ACC112 (cell line): ENCODE data around the gene CALD1.
A peak's percentile ranks its signal among the peaks of the same experiment; 100 is the strongest.

ENCODE experiments used
- H2AFZ ChIP-seq: fragments of 200-600 bp; sonication (generic); one replicate; pipeline ENCODE4 v1.6.0; 2017; ENCODE audit warnings: antibody characterized with exemption, low read length; ENCODE audit not compliant: unreplicated experiment
- H3K27ac ChIP-seq: fragments of 200-600 bp; sonication (generic); 2 replicates; pipeline ENCODE4 v1.5.1; 2014; ENCODE audit warnings: low read depth, mild to moderate bottlenecking, antibody characterized with exemption, low read length, moderate library complexity
- H3K27me3 ChIP-seq: fragments of 200-600 bp; sonication (generic); 2 replicates; pipeline ENCODE4 v1.6.1; 2014; ENCODE audit warnings: mild to moderate bottlenecking, antibody characterized with exemption, low read length, moderate library complexity, mixed read lengths; ENCODE audit not compliant: insufficient read depth
- H3K36me3 ChIP-seq: fragments of 200-600 bp; sonication (generic); 2 replicates; pipeline ENCODE4 v1.6.1; 2016; ENCODE audit warnings: mild to moderate bottlenecking, antibody characterized with exemption, low read length, moderate library complexity, mixed read lengths; ENCODE audit not compliant: insufficient read depth
- H3K4me1 ChIP-seq: fragments of 200-600 bp; sonication (generic); one replicate; pipeline ENCODE4 v1.6.1; 2016; ENCODE audit warnings: low read length, mixed read lengths; ENCODE audit not compliant: insufficient read depth, unreplicated experiment, control insufficient read depth
- H3K4me3 ChIP-seq: fragments of 200-600 bp; sonication (generic); 2 replicates; pipeline ENCODE4 v1.5.1; 2014; ENCODE audit warnings: mild to moderate bottlenecking, low read depth, low read length
- H3K79me2 ChIP-seq: fragments of 200-600 bp; sonication (generic); one replicate; pipeline ENCODE4 v1.6.0; 2016; ENCODE audit warnings: low read length; ENCODE audit not compliant: control insufficient read depth, unreplicated experiment, insufficient read depth

CALD1 gene

DNA sequence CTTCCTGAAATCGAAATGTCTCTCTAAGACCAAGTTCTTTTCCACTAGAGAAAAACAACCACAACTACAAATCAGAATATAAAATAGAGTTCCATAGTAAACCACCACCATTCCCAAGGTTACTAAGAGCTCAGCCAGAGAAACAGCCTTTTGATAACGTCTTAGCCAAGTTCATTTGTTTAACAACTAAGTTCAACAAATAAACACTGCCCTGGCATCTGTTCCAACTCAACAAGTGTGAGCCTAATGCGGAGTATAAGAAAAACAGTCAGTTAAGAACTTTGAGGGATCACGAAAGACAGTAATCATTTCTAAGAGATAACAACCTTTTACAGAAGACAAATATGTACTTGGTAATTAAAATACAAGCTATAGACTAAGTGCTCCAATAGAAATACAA lies 77.3 kb downstream of the CALD1 start:
- Histone ChIP-seq H3K36me3 (no peaks in the 10 kb centered on the region), H3K27me3 (no peaks in the 10 kb centered on the region), H2AFZ (peak overlapping the region; percentile 34), H3K4me3 (no peak overlapping the region), H3K4me1 (peaks cover 27% of the 10 kb centered on the region), H3K27ac (peak overlapping the region; percentile 18), H3K79me2 (peaks cover 20% of the 10 kb centered on the region)

DNA sequence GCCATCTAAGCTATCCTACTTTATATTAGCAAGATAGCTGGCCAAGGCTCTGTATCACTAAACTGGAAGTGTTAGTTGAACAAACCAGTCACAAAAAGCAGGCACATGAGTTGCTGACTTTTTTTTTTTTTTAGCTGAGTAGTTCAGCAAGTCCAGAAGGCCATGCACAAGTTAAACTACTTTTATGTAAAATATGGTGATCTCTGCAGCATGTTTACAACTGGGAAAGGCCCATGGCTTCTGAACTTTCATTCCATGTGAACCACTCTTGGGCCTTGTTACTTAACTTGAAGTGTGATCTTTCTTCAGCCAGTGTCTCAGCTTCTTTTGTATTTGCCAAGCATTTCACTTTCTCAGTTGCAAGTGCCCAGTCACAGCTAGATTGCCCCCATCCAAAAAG lies 78.5 kb downstream of the CALD1 start:
- H3K79me2 ChIP-seq, result peaks cover 25% of the 10 kb centered on the region
- H3K27ac ChIP-seq, result no peak overlapping the region
- no peaks in the 10 kb centered on the region for H3K36me3 ChIP-seq

DNA sequence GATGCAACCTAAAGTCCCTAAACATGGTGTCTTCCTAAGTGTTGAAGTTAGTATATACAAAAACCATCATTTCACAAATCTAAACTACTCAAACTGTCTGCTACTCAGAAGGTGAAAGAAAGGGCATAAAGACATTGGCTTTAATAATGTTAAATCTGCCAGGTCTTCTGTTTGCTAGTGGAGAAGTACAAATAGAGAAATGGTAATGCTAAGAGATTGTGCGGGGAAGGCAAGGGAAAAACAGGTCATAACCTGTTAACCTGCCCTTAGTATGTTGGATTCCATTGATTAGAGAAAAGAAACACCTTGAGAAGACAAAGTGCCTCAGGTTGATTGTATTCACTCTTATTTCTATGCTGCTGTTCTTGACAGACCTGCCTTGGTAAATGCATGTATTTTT lies 80.3 kb downstream of the CALD1 start:
- H3K27ac ChIP-seq, result no peak overlapping the region
- H2AFZ ChIP-seq, result no peak overlapping the region
- H3K36me3 ChIP-seq, result no peaks in the 10 kb centered on the region
- H3K4me1 ChIP-seq, result peaks cover 23% of the 10 kb centered on the region
- H3K4me3 ChIP-seq, result no peak overlapping the region
- H3K27me3 ChIP-seq, result no peaks in the 10 kb centered on the region
- H3K79me2 ChIP-seq, result peaks cover 29% of the 10 kb centered on the region

More for the DNA sequence above, 78.5 kb downstream of the CALD1 start:
- Histone ChIP-seq H3K27me3 (no peaks in the 10 kb centered on the region), H3K4me1 (peaks cover 27% of the 10 kb centered on the region), H3K4me3 (no peak overlapping the region), H2AFZ (no peak overlapping the region)

DNA sequence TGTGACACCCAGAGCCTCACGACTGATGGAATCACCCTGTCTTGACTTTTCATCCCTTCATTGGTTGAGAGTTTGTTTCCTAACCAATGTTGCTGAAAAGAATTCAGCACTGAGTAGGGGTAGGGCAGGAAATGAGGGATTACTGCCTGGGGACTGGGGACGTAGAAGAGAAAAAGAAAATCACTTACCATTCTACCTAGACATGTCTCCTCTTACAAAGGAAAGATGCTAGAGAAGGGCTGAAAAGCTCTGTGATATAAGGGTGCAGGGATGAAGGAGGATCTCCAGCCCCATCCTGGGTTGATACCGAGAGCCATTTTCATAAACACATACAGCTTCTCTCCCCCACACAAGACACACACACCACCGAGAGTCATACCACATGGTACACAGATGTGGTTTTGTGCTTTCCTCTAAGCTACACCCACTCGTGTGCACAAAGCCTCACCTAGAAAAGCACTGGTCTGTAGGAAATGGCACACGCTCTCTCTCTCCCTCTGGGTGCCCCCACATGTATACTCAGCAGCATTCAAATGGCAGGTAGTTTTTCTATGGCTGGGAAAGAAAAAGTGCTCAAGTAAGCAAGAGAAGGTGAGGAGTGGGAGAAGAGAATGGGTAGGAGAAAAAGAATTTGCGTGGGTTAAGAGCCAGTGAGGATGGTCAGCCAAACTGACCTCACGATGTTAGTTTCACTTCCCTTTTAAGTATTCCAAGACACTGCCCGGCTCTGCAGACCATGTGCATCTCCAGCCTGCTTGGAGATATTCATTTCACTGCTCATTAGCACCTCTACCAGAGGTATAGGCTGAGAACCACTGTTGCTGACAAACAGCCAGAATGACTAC lies 85.8 kb downstream of the CALD1 start:
- H3K27ac ChIP-seq, result peak overlapping the region; percentile 71
- H3K36me3 ChIP-seq, result peaks cover 18% of the 10 kb centered on the region
- H2AFZ ChIP-seq, result peak overlapping the region; percentile 7
- peaks cover 28% of the 10 kb centered on the region for H3K4me1 ChIP-seq
- H3K79me2 ChIP-seq, result peaks cover 23% of the 10 kb centered on the region
- no peaks in the 10 kb centered on the region for H3K27me3 ChIP-seq
- peak overlapping the region; percentile 77 for H3K4me3 ChIP-seq

DNA sequence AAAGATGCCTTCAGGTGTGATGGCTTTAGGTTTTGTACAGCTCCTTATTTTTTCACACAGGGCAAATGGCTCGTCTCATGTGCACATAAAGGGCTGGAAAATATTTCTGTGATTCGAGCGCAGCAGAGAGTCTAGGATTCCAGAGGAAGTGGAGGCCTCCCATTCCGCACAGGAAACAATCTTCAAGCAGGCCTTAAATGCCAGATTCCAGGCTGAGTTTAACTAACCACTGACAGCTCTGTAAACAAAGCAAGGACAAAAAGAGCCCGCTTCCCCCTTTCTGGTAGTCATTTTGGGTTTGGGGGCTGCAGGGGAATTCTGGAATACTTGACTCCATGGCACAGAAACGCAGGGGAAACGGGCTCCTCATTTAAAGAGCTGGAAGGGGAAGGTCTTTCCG lies 87.2 kb downstream of the CALD1 start:
- Histone ChIP-seq H3K27ac (peak overlapping the region; percentile 71), H3K4me3 (peak overlapping the region; percentile 77), H3K27me3 (no peaks in the 10 kb centered on the region), H3K36me3 (peaks cover 18% of the 10 kb centered on the region), H3K4me1 (peaks cover 28% of the 10 kb centered on the region), H3K79me2 (peaks cover 21% of the 10 kb centered on the region), H2AFZ (peak overlapping the region; percentile 29)

DNA sequence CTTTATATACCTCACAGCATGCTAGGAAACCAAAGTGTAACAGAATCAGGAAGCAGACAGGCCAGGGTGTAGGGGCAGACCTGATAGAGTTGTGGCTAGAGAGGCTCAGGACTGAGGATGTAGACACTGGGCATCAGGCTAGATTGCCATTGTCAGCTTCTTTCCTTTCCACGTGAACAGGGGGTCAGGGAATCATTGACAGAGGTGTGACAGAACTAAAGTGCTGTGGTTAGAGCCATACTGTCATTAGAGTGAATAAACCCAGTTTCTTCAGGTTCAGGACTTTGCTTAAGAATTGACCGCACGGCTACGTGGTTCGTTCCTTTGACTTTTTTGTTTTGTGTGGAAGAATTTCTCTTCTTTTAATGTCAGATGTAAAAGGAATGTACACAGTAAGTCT lies 90.7 kb downstream of the CALD1 start:
- Histone ChIP-seq H3K36me3 (peaks cover 18% of the 10 kb centered on the region), H3K27ac (no peak overlapping the region)

DNA sequence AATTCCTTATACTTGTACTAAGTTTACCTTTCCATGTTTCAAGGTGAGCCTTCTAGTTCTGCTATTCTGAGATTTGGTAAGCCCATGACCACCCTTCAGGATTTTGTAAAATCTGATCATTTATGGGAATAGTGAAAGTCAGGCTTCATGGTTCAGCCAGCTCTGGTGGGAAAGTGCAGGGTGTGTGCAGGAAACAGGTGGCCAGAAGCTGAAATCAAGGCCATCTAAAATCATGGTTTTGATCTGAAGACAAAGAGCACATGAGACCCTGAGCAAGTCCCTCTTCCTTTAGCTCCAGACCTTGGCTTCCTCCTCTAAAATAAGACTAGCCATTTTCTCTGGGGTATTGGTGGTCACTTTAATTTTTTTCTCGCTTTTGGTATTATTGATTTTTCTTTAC lies 91.3 kb downstream of the CALD1 start:
- Histone ChIP-seq H3K4me1 (peaks cover 40% of the 10 kb centered on the region), H3K4me3 (no peak overlapping the region), H3K27me3 (no peaks in the 10 kb centered on the region), H3K27ac (no peak overlapping the region), H3K36me3 (peaks cover 18% of the 10 kb centered on the region), H2AFZ (no peak overlapping the region), H3K79me2 (peaks cover 16% of the 10 kb centered on the region)

More for the DNA sequence above, 90.7 kb downstream of the CALD1 start:
- peaks cover 19% of the 10 kb centered on the region for H3K79me2 ChIP-seq
- H2AFZ ChIP-seq, result no peak overlapping the region
- no peak overlapping the region for H3K4me3 ChIP-seq
- peaks cover 38% of the 10 kb centered on the region for H3K4me1 ChIP-seq
- H3K27me3 ChIP-seq, result no peaks in the 10 kb centered on the region

DNA sequence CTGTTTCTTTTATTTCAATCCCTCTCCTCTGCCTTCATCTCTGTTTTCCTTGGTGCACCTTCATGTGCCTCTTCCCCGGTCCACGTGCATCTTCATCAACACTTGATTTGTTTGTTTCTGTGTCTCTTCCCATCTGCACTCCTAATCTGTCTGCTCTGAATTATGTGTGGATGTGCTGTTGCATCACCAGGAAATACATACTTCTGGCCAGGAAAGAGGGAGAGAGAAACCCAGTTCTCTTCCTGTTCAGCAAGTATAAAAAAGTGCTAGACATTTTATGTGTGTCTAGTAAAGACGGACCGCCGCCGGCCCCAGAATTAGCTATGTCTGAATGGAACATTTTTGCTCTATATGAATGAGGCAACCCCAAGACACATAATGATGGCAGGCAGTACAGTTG lies 93.8 kb downstream of the CALD1 start:
- no peak overlapping the region for H3K4me3 ChIP-seq
- H3K4me1 ChIP-seq, result peaks cover 32% of the 10 kb centered on the region
- H3K36me3 ChIP-seq, result peaks cover 12% of the 10 kb centered on the region

DNA sequence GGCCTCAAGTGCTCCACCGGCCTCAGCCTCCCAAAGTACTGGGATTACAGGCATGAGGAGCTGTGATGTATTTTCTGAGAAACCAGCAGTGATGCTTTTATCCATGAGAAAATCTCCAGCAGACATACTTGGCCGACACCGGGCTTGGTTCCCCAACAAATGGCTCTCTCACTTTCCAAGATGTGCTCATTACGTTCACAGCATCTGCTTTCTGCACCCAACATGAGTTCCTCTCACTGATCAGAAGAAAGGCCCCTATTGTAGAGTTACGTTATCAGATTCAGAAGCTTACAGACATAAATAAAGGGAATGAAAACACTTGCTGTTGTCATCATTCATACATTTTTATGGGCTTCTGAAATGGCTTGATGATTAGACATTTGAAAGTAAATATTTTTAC lies 95.0 kb downstream of the CALD1 start:
- Histone ChIP-seq H3K36me3 (0 out of 2 replicates have a peak, but pooled peaks cover under 1% of the 10 kb centered on the region), H3K27ac (peak overlapping the region; percentile 88; the same call in 1 of the 2 replicates), H3K4me3 (no peak overlapping the region), H3K27me3 (no peaks in the 10 kb centered on the region), H3K79me2 (peaks cover 14% of the 10 kb centered on the region), H3K4me1 (peaks cover 32% of the 10 kb centered on the region), H2AFZ (no peak overlapping the region)

More for the DNA sequence above, 93.8 kb downstream of the CALD1 start:
- peaks cover 14% of the 10 kb centered on the region for H3K79me2 ChIP-seq
- H3K27me3 ChIP-seq, result no peaks in the 10 kb centered on the region
- H3K27ac ChIP-seq, result peak overlapping the region; percentile 34; the same call in 1 of the 2 replicates
- H2AFZ ChIP-seq, result no peak overlapping the region

DNA sequence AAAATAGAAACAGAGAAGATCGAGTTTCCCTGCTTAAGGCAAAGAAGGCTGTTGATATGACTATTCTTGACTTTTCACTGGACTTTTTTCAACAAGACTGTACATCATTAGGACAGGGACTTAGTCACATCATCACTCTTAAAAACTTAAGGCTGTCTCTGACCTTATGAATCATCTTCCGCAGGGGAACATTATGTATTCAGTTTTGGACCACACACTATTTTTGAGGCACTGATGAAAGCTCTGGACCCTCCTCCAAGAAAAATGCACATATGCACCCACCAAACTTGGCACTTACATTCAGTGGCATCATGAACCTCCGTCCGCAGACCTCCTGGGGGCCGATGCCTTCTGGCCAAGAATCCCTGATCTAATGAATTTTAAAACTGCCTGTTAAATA lies 96.4 kb downstream of the CALD1 start:
- peaks cover 11% of the 10 kb centered on the region for H3K79me2 ChIP-seq
- no peak overlapping the region for H2AFZ ChIP-seq
- H3K36me3 ChIP-seq, result no peaks in the 10 kb centered on the region
- H3K4me3 ChIP-seq, result peak overlapping the region; percentile 59
- H3K27ac ChIP-seq, result peak overlapping the region; percentile 88
- H3K4me1 ChIP-seq, result peaks cover 32% of the 10 kb centered on the region
- no peaks in the 10 kb centered on the region for H3K27me3 ChIP-seq
